Measurements from ENCODE around the gene ANTXR1. TPM values are rescaled to one million over a fixed set of nuclear protein-coding genes. Genes with fewer than 3 reads are reported as not detected.

The ANTXR1 gene
- total and polyA plus RNA-seq, 2 experiments from 2014 or later: 24.0 to 36.0 TPM

DNA sequence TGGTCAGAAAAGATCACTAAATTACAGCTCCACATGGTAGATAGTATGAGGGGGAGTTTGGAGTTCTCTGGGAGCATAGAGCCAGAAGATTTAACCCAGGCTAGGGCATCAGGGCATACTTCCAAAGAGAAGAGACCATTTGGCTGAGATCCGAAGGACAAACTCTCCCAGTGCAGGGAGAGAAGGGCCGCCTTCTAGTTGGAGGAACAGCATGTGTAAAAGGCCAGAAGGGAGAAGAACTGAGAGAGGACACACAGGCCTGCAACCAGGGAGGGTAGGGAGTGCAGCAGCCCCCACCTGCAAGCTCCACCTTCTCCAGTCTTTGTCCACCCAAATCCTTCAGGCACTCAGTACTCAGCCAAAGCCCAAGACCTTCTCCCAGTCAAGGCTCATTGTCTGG is 192.1 kb downstream of the ANTXR1 start:
- H3K4me1 ChIP-seq (ENCODE audit: low read depth): peaks cover 5% of the 10 kb centered on the region
- no peaks in the 10 kb centered on the region for H3K9me3 ChIP-seq (ENCODE audit: low read depth)
- no peak overlapping the region for H3K4me3 ChIP-seq
- H3K27me3 ChIP-seq: no peaks in the 10 kb centered on the region
- no peaks in the 10 kb centered on the region for H3K36me3 ChIP-seq
- no peak overlapping the region for H3K27ac ChIP-seq
- DNase-seq (ENCODE audit: low read depth in 1 of 2, low spot score in 1 of 2): no peak
- TF ChIP-seq, protein P1, sequence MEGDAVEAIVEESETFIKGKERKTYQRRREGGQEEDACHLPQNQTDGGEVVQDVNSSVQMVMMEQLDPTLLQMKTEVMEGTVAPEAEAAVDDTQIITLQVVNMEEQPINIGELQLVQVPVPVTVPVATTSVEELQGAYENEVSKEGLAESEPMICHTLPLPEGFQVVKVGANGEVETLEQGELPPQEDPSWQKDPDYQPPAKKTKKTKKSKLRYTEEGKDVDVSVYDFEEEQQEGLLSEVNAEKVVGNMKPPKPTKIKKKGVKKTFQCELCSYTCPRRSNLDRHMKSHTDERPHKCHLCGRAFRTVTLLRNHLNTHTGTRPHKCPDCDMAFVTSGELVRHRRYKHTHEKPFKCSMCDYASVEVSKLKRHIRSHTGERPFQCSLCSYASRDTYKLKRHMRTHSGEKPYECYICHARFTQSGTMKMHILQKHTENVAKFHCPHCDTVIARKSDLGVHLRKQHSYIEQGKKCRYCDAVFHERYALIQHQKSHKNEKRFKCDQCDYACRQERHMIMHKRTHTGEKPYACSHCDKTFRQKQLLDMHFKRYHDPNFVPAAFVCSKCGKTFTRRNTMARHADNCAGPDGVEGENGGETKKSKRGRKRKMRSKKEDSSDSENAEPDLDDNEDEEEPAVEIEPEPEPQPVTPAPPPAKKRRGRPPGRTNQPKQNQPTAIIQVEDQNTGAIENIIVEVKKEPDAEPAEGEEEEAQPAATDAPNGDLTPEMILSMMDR (IDR thresholded peaks at IDR 0.05; ENCODE audit: low read depth, low read length): no peak

DNA sequence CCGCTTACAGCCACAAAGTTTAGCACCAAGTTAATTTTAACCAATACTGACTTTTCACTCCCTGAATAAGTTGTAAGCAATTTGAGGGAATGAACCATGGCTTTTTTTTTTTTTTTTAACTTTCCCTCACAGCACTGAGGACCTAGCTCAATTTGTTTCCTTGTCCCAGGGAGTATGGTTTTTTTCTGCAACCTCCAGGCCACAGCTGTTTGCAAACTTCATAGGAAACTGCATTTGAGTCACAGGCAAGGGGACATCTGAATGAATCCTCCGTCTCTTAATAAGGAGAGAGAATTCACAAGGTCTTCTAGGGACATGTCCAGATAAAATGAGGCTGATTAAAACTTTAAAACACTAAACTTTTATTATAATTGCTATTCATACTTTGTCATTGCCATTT is 192.5 kb downstream of the ANTXR1 start:
- Histone ChIP-seq H3K27me3 (no peaks in the 10 kb centered on the region), H3K4me1 (ENCODE audit: low read depth) (peaks cover 1% of the 10 kb centered on the region), H3K27ac (no peak overlapping the region), H3K9me3 (ENCODE audit: low read depth) (no peaks in the 10 kb centered on the region), H3K4me3 (no peak overlapping the region), H3K36me3 (no peaks in the 10 kb centered on the region)
- TF ChIP-seq, protein P1 (IDR thresholded peaks at IDR 0.05; ENCODE audit: low read depth, low read length): no peak
- no peak for DNase-seq (ENCODE audit: low read depth in 1 of 2, low spot score in 1 of 2)

DNA sequence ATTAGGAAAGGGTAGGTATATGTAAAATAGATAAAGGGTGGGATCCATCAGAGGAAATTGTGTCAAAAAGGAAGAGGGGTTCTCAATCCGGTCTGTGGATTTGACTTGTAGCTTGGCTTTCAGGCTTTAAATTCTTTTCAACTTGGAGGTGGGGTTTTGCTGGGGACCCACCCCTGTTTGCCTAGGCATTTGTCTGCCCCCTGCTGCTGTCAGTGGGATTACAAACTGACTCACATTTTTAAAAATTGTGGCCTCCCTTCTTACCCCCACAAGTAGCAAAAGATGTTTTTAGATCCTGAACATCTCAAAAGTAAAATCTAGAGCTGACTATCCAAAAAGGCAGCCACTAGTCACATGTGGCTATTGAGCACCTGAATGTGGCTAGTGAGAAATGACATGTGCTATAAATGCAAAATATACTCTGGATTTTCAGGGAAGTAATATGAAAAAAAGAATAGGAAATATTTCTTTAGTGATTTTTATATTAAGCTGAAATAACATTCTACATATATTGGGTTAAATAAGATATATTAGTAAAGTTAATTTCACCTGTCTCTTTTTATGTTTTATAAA is 195.1 kb downstream of the ANTXR1 start:
- no peak overlapping the region for H3K27ac ChIP-seq
- H3K9me3 ChIP-seq (ENCODE audit: low read depth): no peaks in the 10 kb centered on the region
- H3K27me3 ChIP-seq: no peaks in the 10 kb centered on the region
- H3K4me1 ChIP-seq (ENCODE audit: low read depth): no peaks in the 10 kb centered on the region
- H3K36me3 ChIP-seq: no peaks in the 10 kb centered on the region
- DNase-seq (ENCODE audit: low read depth in 1 of 2, low spot score in 1 of 2): peak in 1 of 2 donors; percentile 21
- TF ChIP-seq, protein P1 (IDR thresholded peaks at IDR 0.05; ENCODE audit: low read depth, low read length): peak; percentile 27
- H3K4me3 ChIP-seq: no peak overlapping the region

DNA sequence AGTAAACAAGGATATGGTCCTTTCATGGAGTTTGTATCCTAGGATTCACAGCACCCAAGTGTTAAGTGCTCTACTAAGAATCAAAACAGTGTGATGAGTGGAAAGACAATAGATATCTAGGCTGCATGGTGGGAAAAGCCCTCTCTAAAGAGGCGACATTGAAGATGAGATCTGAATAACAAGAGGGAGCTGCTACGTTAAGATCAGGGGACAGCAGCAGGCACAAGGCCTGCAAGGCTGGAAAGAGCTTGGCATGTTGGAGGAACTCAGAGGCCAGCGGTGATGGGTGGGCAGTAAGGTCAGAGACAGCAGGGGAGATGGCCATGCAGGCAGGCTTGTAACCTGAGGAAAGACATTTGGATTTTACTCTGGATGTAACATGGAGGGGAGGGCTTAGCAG is 196.5 kb downstream of the ANTXR1 start:
- Histone ChIP-seq H3K36me3 (no peaks in the 10 kb centered on the region), H3K27ac (no peak overlapping the region), H3K9me3 (ENCODE audit: low read depth) (no peaks in the 10 kb centered on the region), H3K4me3 (no peak overlapping the region), H3K4me1 (ENCODE audit: low read depth) (no peaks in the 10 kb centered on the region), H3K27me3 (no peaks in the 10 kb centered on the region)
- TF ChIP-seq, protein P1 (IDR thresholded peaks at IDR 0.05; ENCODE audit: low read depth, low read length): no peak
- DNase-seq (ENCODE audit: low read depth in 1 of 2, low spot score in 1 of 2): no peak

DNA sequence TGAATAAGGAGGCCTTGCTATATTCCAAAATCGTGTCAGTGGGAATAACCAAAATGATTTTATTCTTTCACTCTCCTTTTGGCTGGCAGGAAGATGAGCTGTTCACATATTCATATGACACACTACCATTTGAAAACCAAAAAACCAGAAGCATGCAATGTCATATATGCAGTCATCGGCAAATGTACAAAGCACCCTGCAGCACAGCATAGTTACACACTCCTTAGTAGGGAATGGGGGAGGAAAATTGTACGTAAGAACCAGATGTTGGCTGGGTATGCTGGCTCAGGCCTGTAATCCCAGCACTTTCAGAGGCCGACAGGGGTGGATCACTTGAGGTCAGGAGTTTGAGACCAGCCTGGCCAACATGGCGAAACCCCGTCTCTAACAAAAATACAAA is 197.4 kb downstream of the ANTXR1 start:
- H3K36me3 ChIP-seq: no peaks in the 10 kb centered on the region
- no peak overlapping the region for H3K4me3 ChIP-seq
- no peaks in the 10 kb centered on the region for H3K27me3 ChIP-seq
- H3K4me1 ChIP-seq (ENCODE audit: low read depth): no peaks in the 10 kb centered on the region
- TF ChIP-seq, protein P1 (IDR thresholded peaks at IDR 0.05; ENCODE audit: low read depth, low read length): no peak
- H3K27ac ChIP-seq: no peak overlapping the region
- H3K9me3 ChIP-seq (ENCODE audit: low read depth): no peaks in the 10 kb centered on the region
- no peak for DNase-seq (ENCODE audit: low read depth in 1 of 2, low spot score in 1 of 2)
